ENCODE results near the gene ZBTB17. TPM values are rescaled to one million over a fixed set of nuclear protein-coding genes. Genes with fewer than 3 reads are reported as not detected.

The ZBTB17 gene
- total and polyA plus RNA-seq, 9 of the 15 experiments (the other 6 are each of a cell fraction or from before 2014, with no cell fraction given) = 1.1 to 53.4 (median 29.6) TPM

GRCh38 chr1:15972409-15972808 lies 3.5 kb downstream of the ZBTB17 start:
- in situ Hi-C loops (cut with MboI) = no loop called here
- CTCF ChIA-PET (ENCODE audit: low intra/inter-chr PET ratio) = no interaction called here
- H3K27ac ChIP-seq (ENCODE audit: extremely low read depth, low read depth, low read length) = no peak overlapping the region
- H3K9me3 ChIP-seq (replicated peaks; ENCODE audit: control insufficient read depth, insufficient read depth, low read depth, low read length) = no peaks in the 10 kb centered on the region
- no peak overlapping the region for H3K4me3 ChIP-seq
- no peak overlapping the region for H3K9ac ChIP-seq (ENCODE audit: insufficient read depth in 1 of 2, low read depth in 2 of 2, low read length in 2 of 2)
- BruUV-seq (replicated peaks) = TSS peak; percentile 20
- no peak for DNase-seq (ENCODE audit: extremely low read depth in 1 of 4, low spot score in 3 of 4)
- no peaks in the 10 kb centered on the region for H3K27me3 ChIP-seq (ENCODE audit: control insufficient read depth in 2 of 2, insufficient read depth in 2 of 2, low read length in 2 of 2)
- no peak for FAIRE-seq
- no peak overlapping the region for H2AFZ ChIP-seq (ENCODE audit: low read depth, low read length)
- H3K4me2 ChIP-seq (ENCODE audit: insufficient read depth, low read length) = no peak overlapping the region
- TF ChIP-seq ZNF347 (CRISPR knock-in tag; IDR thresholded peaks at IDR 0.05; ENCODE audit: low read depth) (no peak), RCOR1 (IDR thresholded peaks at IDR 0.05; ENCODE audit: borderline replicate concordance in 1 of 2, low read depth in 2 of 2, low read length in 2 of 2) (0 out of 4 replicates have a peak, but pooled peaks of 1 of the 2 experiments have one; percentile 7), TAF9B (IDR thresholded peaks at IDR 0.05; ENCODE audit: partially characterized antibody) (no peak), RBM14 (IDR thresholded peaks at IDR 0.05; ENCODE audit: borderline replicate concordance, insufficient read depth, low read depth, low read length) (no peak), SMARCA5 (IDR thresholded peaks at IDR 0.05) (peak; percentile 41; the same call in 1 of the 2 replicates), RBM25 (IDR thresholded peaks at IDR 0.05; ENCODE audit: low read depth, low read length, severe bottlenecking) (peak; percentile 95), RAD21 (CRISPR knock-in tag; conservative IDR thresholded peaks at IDR 0.05 in 1 of 2, IDR thresholded peaks at IDR 0.05 in 1 of 2) (no peak)
- intact Hi-C loops (cut with micrococcal nuclease) = no loop called here
- H3K79me2 ChIP-seq (ENCODE audit: control insufficient read depth, insufficient read depth, low read length) = peaks cover 40% of the 10 kb centered on the region
- no peak for ATAC-seq
- no peaks in the 10 kb centered on the region for H3K9me1 ChIP-seq (ENCODE audit: control insufficient read depth, insufficient read depth, low read length)
- H3K4me1 ChIP-seq (replicated peaks in 1 of 2; ENCODE audit: control insufficient read depth in 2 of 2, insufficient read depth in 2 of 2, low read length in 2 of 2) = peaks cover 11 to 14% of the 10 kb centered on the region in 2 experiments; a peak in 4 of 5 replicates
- WGBS (ENCODE audit: insufficient coverage, low coverage, missing lambda C conversion rate) = 60% methylated on average over 1 of the region's 1 CpG
- no peaks in the 10 kb centered on the region for H4K20me1 ChIP-seq (replicated peaks; ENCODE audit: control insufficient read depth, insufficient read depth, low read length)
- H3K36me3 ChIP-seq (ENCODE audit: control insufficient read depth, insufficient read depth, low read length) = peaks cover 48% of the 10 kb centered on the region
- POLR2A ChIA-PET = interaction anchor here (0.5 to 2.3 kb wide), 4 partner anchors 13 to 474 kb away, joined by 3 to 7 read pairs (median 3); no protein-coding TSS in a partner anchor

Data from K562 (cell line).